HG03575 (cell line): ENCODE data around the gene HYCC2.
"Not testable (repeated sequence)": the region's sequence is repeated elsewhere in the genome, so short reads cannot be mapped to it uniquely, and the experiment has no call there.

Experiments
- ATAC-seq: cut with Tn5 transposase; IDR thresholded peaks from one replicate; pipeline ENCODE4 v1.9.1; 2021; ENCODE audit not compliant: unreplicated experiment, insufficient number of reproducible peaks, low FRiP score; ENCODE audit errors: extremely low read depth

Gene HYCC2

DNA sequence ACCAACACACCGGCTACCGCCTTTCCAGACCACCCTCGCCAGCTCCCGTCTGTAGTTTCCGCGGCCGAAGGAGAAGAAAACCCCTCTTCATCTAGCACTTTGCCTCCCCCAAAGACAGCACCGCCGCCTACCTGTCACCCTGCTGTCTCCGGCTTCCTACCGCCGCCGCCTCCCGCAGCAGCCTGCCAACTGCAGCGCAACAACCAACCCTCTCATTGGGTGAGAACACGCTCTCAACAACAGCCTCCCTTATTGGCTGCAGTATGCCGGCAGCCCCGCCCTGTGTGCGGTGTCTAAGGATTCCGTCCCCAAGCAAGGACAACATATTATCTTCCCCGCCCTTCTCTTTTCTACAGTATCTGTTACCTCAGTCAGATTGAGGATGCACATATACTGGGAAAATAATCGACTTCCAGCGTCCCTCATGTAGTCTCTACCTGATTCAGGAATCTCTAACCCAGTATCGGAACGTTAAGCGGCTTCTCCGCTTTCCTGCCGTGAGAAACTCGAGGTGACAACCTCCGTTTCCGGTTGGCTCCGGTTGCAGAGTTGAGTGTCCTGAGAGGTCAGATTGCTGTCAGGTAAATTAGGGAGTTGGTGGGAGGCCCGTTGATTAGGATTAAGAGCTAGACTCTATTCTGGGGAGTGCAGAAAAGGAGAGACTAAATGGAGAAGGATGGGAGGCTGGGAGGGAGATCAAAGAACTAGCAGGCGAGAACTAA, at the start of gene HYCC2, which contains the start of gene NDUFB3:
HYCC2 (minus strand) TSS at position 193 of the 722 bp plus-strand sequence. CDS start 47,662 bp downstream, outside the sequence.
NDUFB3 (plus strand) TSS at position 523 of the 722 bp plus-strand sequence. CDS start 6,882 bp downstream, outside the sequence.
- peak; percentile 86 for ATAC-seq

DNA sequence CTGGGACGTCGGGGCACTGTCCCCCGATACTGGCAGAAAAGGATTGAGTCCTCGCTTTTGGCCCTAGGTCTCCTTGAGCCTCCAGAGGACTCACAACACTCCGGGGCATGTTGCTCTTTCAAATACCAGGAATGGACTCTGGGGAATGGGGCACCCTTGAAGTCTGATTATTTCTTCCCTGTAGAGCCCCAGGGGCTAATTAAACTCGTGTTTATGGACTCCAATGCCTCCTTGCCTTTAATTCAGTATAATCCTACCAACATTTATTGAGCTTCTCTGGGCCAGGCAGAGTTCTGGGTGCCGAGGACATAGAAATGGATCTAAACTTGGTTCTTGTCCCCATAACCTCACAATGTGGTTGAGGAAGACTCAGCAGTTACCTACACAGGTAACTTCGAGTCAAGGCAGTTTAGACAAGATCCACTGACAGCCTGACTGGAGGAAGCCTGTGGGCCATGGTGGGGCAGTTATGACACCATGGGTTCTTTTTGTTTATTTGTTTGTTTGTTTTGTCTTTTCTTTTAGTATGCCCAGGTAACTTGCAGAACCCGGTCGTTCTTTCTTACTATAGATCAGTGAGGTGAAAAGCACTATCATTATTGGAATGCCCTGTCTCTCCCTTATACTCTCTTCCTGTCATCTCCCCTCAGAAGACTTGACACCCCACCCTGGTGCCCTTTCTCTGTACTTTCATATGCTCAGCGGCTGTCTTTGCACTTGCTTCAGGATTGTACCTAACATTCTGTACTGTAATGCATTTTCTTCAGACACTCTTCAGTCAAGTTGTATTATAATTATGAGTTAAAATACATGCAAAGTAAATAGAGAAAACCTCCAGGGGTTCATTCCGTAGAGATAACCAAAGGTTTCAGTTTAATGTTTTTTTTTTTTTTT, 47.7 kb upstream of the HYCC2 start:
- ATAC-seq, result no peak

DNA sequence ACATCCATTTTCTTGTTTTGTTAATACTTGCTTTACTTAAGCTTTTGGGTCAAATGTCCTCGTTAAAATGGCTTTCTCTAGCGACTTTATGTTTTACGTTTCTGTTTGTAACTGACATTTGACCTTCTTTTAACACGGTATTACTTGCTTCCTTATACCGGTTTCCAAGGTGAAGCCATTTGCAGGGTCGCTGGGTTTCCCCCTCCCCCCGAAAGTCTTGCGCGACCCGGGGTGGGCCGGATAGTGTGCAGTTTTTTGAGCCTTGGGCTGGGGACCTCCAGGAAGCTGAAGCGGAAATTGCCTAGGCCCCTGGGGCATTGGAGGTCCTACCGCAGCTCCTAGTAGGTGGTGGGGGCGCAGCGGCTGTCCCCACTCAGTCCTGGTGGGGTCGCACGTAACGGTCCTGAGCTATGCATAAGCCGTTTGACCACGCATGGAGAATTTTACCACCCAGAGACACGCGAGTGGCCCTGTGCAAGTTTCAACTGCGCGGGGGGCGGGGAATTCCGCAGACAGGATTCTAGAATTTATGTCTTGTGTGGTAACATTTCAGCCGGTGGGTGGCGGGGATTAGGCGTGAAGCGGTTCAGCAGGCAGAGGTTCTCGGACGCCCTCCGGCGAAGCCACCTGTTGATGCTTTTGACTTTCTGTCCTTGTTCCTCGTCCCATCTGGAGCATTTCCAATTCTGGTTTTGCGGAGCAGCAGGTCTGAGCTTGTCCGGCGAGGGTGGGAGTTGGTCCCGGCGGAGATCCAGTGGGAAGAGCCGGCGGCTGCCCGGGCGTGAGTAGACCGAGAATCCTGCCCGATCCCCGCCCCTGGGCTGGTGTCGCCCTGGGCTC, 46.9 kb upstream of the HYCC2 start:
- peak; percentile 19 for ATAC-seq

DNA sequence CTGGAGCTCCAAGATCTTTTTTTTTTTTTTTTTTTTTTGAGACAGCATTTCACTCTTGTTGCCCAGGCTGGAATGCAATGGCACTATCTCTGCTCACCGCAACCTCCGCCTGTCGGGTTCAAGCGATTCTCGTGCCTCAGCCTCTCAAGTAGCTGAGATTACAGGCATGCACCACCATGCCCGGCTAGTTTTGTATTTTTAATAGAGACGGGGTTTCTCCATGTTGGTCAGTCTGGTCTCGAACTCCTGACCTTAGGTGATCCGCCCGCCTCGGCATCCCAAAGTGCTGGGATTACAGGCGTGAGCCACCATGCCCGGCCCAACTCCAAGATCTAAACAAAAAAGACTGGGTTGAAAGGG, 46.2 kb upstream of the HYCC2 start:
- not testable (repeated sequence) for ATAC-seq

DNA sequence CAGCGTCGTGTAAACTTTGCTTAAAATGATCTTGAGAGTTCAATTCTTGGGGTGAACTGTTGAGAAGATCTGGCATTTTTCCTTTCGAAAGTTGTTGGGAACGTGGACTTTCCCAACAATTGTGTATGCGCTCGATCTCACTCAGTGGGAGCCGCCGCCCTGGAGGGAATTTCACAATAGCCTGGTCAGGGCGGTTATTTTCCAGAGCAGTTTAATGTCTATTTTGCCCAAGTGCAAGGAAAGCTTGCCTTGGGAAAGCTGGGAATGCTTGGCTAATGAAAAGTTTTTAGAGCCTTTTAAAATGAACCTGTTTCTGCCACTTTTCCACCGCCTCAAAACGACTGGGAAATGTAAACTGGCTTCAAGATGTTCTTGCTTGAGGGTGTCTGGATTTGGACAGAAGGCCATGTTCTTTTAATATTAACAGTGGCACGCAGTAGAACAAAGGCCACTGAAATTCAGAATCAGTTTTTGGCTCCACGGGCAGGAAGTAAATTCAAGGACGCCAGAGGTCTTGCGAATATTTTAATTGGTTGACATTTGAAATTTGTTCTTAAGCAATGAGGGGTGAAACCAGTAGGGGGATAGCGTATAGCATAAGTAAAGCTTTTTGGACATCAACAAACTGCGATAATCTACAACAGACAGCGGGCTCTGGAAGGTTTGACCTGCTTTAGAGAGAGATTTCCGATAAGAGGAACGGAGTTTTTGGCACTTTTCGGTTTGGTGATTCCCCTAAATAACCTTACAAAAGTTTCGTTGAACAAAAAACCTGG, 45.7 kb upstream of the HYCC2 start:
- ATAC-seq, result no peak

DNA sequence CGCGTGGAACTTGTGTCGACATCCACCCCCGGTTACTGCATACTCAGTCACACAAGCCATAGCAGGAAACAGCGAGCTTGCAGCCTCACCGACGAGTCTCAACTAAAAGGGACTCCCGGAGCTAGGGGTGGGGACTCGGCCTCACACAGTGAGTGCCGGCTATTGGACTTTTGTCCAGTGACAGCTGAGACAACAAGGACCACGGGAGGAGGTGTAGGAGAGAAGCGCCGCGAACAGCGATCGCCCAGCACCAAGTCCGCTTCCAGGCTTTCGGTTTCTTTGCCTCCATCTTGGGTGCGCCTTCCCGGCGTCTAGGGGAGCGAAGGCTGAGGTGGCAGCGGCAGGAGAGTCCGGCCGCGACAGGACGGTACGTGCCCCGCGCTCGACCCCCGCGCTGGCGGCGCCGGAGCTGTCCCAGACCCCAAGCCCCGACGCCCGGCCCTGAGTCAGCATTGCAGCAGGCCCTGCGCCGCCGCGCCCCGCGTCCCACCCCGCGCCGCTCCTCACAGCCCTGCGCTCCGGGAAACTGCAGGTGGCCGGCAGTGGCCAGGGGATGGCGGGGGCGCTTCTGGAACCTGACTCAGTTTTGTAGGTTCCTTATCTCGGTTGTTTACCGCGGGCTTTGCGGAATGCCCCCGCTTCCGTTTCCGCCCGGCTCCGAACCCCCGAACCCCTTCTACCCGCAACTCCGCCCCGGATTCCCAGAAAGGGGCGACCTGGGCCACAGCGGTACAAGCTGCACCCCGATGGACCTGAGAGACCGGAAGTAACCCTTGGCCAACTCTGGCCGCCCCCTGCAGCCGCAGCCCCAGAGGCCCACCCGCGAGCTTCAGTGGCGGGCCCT, 44.9 kb upstream of the HYCC2 start, which contains the start of gene CFLAR:
CFLAR (plus strand) TSS at position 50 of the 844 bp plus-strand sequence. CDS start 13,702 bp downstream, outside the sequence.
- ATAC-seq, result no peak

DNA sequence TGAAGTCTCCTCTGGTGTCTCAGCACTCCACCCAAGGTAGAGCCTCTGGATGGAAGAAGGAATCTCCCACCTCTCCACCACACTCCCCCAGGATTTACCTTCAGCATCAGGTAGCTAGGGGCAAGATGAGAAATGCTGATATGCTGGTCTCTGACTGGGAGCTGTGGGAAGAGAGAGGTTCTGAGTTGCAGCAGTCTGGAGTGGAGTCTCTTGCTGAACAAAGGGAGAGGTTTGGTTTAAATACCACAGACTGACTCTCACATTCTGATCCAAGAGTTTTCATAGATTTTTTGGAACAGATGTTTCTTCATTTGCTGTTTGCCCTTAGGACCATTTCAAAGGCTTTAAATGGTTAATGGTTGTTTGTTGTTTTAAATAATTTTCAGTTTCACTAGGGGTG, 43.4 kb upstream of the HYCC2 start:
- no peak for ATAC-seq

DNA sequence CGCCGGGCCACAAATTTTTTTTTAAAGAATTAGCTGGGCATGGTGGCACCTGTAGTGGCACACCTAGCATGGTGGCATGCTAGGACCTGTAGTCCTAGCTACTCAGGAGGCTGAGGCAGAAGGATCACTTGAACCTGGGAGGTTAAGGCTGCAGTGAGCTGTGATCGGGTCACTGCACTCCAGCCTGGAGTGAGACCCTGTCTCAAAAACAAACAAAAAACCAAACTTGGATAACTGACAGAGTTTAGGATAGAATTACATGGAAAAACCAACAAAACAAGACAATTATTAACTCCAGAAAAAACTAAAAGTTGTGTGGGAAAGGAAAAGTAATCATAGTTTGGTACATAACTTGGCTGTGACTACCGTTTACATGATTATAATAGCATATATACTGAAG, 42.9 kb upstream of the HYCC2 start:
- ATAC-seq, result no peak

DNA sequence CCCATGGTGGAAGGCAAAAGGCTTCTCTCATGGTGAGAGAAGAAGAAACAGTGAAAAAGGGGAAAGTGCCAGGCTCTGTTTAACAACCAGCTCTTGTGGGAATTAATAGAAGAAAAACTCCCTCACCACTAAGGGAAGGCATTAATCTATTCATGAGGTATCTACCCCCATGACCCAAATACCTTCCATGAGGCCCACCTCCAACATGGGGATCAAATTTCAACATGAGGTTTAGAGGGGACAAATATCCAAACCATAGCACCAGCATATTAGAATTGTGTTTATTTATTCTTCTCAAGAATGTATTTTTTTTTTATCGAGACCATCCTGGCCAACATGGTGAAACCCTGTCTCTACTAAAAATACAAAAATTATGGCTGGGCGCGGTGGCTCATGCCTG, 39.6 kb upstream of the HYCC2 start:
- no peak for ATAC-seq

DNA sequence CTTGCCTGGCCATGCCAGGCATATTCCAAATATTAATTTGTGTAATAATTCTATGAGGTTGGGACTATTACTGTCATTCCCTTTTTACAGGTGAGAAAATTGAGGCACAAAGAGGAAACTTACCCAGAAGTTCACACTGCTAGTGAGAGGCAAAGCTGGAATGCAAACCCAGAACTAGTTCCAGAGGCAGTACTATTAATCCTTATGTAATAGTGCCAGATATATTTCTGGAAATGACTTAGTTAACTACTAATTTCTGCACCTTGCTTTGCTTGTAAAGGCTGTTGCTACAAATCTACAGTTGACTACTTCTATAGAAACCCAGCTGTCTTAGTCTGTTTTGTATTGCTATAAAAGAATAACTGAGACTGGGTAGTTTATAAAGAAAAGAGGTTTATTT, 39.1 kb upstream of the HYCC2 start:
- no peak for ATAC-seq

DNA sequence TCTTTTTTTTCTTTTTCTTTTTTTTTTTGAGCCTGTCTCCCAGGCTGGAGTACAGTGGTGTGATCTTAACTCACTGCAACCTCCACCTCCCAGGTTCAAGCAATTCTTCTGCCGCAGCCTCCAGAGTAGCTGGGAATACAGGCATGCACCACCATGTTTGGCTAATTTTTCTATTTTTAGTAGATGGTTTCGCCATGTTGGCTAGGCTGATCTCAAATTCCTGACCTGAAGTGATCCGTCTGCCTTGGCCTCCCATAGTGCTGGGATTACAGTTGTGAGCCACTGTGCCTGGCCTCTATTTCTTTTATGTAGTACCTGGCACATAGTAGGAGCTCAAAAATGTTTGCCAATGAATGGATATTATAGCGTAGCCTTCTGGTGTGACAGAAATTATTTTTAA, 37.7 kb upstream of the HYCC2 start:
- no peak for ATAC-seq

DNA sequence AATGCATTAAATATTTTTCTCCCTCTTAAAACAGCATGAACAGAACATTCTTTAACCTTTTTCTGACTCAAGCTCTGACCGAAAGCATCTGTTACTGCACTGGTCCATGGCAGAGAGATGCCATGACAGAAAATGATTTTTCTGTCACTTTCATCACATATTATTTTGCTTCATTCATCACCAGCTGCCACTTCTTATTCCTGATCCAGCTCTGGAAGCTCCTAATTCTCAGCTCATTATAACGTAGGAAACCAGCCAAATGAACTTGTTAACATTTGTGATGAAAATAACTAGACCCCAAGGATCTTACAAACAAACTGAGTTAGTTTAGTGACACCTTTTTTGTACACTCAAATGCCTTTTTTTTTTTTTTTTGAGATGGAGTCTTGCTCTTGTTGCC, 36.9 kb upstream of the HYCC2 start:
- ATAC-seq, result no peak

DNA sequence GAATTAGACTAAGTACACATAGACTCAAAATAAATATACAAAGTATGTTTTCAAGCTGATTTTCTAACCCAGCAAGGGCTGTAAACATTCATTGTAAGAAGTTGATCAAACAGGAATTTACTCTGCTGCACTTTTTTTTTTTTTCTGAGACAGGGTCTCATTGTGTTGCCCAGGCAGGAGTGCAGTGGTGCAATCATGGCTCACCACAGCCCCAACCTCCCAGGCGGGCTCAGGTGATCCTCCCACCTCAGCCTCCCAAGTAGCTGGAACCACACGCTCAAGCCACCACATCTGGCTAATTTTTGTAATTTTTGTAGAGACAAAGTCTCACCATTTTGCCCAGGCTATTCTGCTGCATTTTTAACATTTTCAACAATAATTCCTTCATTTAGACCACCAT, 36.2 kb upstream of the HYCC2 start:
- no peak for ATAC-seq

DNA sequence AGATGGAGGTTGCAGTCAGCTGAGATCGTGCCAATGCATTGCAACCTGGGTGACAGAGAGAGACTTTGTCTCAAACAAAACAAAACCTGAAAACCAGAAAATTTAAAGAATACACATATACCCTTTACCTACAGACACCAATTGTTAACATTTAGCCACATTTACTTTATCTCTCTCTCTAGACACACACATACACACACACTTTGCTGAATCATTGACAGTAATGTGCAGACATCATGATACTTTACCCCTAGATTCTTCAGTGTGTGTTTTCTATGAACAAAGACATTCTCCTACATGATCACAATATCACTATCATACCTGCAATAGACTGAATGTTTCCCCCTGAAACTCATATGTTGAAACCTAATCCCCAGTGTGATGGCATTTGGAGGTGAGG, 34.3 kb upstream of the HYCC2 start:
- ATAC-seq, result no peak

DNA sequence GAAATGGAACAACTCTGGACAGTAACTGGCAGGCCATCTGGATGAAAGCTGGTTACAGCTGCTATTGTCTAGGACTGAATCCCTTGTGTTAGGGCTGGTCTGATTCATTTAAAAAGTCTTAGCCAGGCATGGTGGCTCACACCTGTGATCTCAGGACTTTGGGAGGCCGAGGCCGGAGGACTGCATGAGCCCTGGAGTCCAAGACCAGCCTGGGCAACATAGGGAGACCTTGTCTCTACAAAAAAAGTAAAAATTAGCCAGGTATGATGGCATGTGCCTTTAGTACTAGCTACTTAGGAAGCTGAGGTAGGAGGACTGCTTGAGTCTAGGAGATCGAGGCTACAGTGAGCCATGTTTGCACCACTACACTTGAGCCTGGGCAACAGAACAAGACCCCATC, 29.0 kb upstream of the HYCC2 start:
- ATAC-seq, result no peak

DNA sequence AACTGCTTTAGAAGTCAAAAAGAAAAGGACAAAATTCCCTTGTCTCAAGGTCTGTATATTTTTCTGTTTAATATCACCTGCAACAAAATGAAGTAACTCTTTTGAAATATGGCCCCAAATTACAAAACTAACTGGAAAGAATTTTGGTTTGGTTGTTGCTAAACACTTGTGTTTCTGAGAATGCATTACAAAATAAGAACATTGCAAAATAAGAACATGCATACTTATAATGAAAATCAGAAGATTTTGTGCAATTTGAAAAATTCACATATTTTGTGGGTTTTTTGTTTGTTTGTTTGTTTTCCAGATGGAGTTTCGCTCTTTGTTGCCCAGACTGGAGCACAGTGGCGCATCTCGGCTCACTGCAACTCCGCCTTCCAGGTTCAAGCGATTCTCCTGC, 22.1 kb upstream of the HYCC2 start:
- no peak for ATAC-seq

DNA sequence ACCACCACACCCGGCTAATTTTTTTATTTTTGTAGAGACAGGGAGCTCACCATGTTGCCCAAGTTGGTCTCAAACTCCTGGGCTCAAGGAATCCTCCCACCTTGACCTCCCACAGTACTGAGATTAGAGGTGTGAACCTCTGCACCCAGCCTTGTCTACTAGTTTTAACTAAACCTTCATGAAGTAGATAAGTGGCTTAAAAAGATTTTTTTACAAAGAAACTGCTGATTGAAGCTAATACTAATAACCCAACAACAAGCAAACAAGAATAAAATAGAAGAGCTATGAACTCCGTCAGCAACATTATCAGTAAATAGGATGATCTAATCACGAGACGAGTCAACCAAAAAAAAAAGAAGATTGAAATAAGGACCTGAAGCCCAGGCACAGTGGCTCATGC, 19.1 kb upstream of the HYCC2 start:
- no peak for ATAC-seq

DNA sequence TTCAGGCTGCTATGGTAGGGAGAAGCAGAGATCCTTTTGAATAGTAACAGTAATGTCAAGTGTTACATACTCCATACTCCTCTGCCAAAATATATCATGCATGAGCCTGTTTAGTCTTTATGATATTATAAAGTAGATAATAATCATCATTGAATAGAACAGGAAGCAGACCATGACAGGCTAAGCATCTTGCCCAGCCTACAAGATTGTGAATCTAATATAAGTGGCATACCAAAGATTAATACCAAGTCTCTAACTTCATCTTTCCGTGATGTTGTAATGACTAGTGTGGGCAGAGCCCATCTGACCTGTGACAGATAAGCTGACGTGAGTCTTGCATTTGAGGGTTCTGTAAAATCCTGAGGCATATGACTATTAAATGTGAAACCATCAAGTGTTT, 13.4 kb upstream of the HYCC2 start:
- ATAC-seq, result no peak
